DND-41 (cell line): ENCODE results near the gene DNER.

Experiments used
- CTCF ChIP-seq: IDR thresholded peaks from 2 replicates; pipeline ENCODE4 v1.5.1; 2012; ENCODE audit warnings: borderline replicate concordance, low read length, moderate library complexity, mild to moderate bottlenecking; ENCODE audit not compliant: poor library complexity, severe bottlenecking; ENCODE audit errors: extremely low read depth
- EZH2 ChIP-seq: IDR thresholded peaks from 3 replicates; pipeline ENCODE4 v1.6.1; 2012; ENCODE audit warnings: borderline replicate concordance, low read depth, mild to moderate bottlenecking, moderate library complexity, low read length, inconsistent platforms; ENCODE audit not compliant: severe bottlenecking

GRCh38 chr2:229575569-229576315, 138.6 kb downstream of the DNER start:
- TF ChIP-seq CTCF (no peak), EZH2 (no peak)
